ELF-1 (cell line): Measurements from ENCODE around the gene ELK3.

ENCODE experiments used
- DNase-seq: peaks from one replicate; pipeline ENCODE4 v3.0.0-alpha.2; 2016; ENCODE audit warnings: low read depth, low spot score

Gene ELK3

GRCh38 chr12:96256672-96257361 is 62.6 kb downstream of the ELK3 start:
- no peak for DNase-seq

DNA sequence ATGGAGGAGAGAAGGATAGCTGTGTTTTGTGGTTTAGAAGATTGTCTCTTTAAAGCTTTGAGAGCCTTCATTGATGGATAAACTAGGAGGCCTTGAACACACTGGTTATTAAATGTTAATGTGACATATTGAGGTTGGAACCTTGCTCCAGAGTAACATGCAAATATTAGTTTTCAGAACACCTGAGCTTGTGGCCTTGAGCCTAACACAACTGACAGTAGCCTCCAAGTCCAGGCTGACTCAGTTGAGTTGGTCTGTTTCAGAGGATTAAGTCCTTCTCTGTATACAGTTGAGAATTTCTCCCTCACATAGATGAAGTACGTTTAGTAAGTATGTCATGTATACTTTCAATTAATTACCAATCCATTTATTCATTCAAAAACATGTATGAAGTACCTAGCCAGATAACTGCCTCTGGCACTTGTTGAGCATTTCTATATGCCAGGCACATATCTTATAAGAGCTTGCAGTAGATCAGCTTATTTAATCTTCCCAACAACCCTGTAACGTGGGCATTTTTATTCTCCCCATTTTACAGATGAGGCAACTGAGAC is 63.5 kb downstream of the ELK3 start:
- DNase-seq = no peak

DNA sequence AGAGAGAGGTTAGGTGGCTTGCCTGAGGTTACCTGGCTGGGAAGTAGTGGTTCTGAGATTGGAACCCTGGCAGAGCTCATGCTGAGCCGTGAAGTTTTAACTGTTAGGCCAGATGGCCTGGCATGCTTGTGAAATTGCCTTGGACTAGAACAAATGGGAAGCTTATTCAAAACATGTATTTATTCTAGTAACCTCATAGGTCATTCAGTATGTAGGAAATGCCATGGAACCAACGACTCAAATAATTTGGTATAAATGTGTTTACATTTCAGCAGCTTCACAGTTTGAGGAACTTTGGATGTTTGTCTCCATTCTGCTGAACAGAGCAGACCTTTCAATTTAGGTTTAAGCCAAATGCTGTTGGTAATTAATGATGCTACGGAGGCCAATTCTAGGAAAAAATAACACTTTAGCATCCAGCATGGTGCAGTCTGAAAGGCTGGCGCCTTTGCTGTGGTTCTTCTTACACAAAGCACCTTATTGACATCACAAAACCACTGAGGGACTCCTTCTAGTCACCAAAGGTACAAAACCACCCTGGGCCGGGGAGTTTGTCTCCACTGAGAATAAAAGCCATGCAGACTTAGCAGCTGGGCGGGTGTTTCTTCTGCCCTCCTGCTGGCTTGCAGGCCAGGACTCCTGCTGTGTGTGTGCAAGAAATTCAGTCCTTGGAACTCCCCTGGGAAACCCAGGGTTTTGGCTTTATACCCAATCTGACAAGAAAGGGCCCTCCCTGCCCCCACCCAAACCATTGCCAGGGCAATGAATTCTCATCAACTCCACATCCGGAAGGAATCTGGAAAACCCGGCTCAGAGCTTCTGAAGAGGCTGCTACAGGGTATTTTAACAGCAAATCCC is 64.2 kb downstream of the ELK3 start:
- peak; percentile 57 for DNase-seq

GRCh38 chr12:96260231-96260630 is 66.1 kb downstream of the ELK3 start:
- DNase-seq = no peak

GRCh38 chr12:96260644-96261043 is 66.5 kb downstream of the ELK3 start:
- no peak for DNase-seq

- no peak for DNase-seq
These were observed 67.4 kb downstream of the ELK3 start for GRCh38 chr12:96261557-96261956.

GRCh38 chr12:96263449-96263902 is 69.3 kb downstream of the ELK3 start:
- DNase-seq = no peak

DNA sequence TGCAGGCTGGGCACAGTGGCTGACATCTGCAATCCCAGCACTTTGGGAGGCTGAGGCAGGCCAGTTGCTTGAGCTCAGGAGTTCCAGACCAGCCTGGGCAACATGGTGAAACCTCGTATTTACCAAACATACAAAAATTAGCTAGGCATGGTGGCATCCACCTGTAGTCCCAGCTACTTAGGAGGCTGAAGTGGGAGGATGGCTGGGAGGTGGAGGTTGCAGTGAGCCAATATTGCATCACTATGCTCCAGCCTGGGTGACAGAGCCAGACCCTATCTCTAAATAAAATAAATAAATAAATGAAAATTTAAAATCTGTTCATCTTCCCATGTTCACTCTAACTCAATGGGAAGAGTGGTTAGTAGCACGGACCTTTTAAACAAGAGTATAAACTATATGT is 71.2 kb downstream of the ELK3 start:
- no peak for DNase-seq

DNA sequence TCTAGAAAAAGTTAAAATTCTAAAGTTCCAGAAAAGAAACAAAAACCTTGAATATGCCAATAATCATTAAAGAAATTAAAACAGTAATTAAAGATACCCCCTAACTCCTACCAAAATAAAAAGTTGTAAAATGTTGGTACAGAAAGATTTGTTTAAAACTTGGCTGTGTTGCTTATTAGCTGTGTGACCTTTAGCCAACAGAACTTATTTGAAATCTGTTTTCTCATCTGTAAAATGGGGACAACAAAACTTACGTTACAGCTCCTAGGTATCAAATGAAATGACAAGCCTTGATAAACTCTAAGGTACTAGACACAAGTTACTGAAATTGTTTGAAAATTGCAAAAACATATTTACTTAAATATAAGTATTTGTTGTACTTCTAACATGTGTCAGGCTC is 71.7 kb downstream of the ELK3 start:
- DNase-seq = no peak

- no peak for DNase-seq
These were observed 72.1 kb downstream of the ELK3 start for GRCh38 chr12:96266238-96266637.

- DNase-seq = no peak
These were observed 77.5 kb downstream of the ELK3 start for GRCh38 chr12:96271469-96272199.

GRCh38 chr12:96274331-96274730 is 80.2 kb downstream of the ELK3 start:
- DNase-seq = no peak

DNA sequence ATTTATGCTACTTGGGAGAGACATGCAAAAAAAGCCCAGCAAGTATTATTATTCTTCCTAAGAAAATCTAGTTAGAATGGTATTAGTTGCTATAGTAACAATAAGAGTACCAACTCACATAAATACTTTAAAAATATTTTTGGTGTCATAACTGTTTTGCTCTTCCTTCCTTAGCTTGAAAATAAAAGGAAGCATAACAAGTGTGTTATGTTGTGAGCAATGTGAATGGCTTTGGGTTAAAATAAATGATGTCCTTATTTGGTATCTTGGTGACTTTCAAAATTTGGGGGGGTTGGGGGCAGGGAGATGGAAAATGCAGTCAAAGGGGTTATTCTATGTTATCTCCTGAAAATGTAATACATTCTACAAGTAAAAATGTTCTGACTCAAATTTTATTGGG is 91.0 kb downstream of the ELK3 start:
- DNase-seq = no peak

DNA sequence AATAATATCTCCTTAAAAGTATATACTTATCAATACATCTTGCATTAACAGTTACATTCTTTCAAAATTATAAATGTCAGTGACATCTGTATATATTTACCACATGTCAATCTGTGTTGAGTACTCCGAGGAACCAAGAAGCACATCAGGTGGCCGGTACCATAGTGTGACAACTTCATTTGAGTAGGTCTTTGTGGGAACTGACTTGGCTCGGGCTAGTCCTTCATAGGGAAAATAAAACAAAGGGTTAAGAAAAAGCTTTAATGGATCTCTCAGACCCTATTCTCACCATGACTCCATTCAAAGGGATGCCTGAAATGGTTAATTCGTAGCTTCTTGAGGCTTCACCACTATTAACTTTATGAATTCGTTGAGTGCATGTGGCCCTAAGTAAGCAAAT is 94.9 kb downstream of the ELK3 start:
- DNase-seq = no peak

- no peak for DNase-seq
These were observed 98.9 kb downstream of the ELK3 start for GRCh38 chr12:96293093-96293492.

DNA sequence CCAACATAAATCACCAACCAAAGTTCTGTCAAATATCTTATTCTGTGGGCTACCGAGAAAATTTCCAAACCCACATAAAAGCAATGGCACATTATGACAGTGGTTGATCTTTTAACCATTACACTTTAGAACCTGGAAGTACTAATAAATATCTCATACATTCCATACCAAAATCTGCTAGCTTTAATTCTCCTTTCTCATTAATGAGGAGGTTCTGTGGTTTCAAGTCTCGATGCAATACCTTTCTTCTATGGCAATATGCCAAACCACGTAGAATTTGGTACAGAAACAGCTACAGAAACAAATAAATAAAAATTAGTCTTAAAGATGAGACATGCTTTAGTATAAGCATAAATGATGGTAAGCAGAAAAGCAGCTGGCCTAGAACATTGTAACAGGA is 100.7 kb downstream of the ELK3 start:
- no peak for DNase-seq

GRCh38 chr12:96295532-96296160 is 101.5 kb downstream of the ELK3 start:
- DNase-seq = no peak

DNA sequence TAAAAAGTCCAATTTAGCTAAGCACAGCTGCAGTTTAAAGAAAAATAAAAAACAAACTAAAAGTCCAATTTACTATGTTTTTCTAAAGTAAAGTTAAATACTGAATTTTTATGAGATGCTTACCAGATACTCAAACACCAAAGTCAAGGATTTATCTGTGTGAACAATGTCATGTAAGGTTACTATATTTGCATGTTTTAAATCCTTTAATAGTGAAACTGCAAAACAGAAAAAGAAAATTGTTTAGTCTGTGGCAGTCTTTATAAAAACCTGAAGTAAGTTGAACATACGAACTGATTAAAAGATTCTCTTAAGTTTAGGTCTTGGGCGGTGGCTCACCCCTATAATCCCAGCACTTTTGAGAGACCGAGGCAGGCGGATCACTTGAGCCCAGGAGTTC is 103.3 kb downstream of the ELK3 start:
- no peak for DNase-seq

DNA sequence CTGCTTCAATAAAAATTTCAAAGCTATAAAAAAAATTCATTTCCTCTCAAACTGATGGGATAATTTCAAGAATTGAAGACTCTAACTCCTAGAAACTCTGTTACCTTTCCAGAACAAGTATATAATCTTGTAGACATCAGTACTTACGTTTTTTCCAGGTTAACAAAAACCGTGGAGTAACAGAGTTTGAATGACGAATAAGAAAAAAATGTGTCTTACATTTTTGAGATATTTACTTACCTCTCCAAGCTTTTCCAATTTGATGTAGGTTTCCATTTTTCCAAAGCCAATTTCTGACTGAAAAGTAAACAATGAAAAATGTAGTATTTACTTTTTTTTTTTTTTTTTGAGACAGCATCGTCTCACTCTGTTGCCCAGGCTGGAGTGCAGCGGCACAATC is 105.9 kb downstream of the ELK3 start:
- DNase-seq = no peak

GRCh38 chr12:96301732-96302131 is 107.6 kb downstream of the ELK3 start:
- no peak for DNase-seq

DNA sequence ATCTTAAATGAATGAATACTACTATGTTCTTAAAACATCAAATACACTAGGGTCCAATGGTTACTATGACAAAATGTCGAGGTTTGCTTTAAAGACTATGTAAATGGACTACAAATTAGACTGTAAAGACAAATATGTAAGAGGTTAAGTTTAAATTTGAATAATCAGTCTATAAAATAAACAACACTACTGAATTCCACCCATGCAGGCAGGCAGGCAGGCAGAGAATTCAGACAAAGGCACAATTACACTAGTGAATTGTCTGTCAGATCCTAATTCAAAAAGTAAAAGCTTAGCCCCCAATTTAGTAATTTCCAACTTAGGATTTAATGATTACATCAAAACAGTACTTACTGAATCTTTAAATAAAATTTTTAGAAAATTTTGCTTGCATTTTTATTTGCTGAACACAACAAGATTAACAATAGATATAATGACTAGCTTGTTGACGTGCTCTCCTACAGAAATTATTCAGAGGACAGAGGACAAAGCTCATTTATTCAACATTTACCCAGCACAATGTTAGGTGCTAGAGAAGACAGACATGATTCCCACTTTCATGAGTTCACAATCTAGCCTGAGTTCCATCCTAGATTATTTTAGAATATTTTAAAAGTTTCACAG is 108.6 kb downstream of the ELK3 start:
- DNase-seq = no peak
